GM21786 (cell line): Measurements from ENCODE around the gene SHROOM3.

Experiments
- ATAC-seq: cut with Tn5 transposase; IDR thresholded peaks from one replicate; pipeline ENCODE4 v1.9.1; 2021; ENCODE audit not compliant: unreplicated experiment

Gene SHROOM3

DNA sequence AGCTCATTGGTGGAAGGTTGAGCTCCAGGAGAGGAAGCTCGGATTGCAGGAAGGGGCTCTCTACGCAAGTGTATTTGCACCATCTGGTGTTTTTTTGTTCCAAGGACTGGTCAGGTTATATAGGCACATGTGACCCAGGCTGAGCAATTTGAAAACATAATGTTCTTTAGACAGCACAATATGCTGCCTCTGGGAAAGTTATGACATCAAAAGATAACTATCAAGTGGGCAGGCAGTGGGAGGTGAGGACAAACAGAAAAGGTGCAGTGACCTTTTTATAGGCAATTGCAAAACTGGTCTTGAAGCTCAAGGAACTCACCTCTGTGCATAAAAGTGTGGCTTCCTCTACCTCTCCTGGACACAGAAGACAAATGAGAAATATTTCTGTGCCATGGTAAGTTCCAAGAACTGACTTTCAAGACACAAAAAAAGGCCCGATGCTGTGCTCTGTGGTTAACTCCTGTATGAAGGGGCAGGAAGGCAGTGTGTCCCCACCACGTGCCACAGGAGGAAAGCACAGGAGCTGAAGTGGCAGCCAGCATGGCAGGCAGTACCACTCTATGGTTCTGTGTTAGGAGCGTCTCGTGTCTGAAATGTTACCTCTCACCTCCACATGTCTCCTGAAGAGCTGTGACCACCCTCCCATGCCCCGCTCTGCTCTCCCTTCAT lies 128.6 kb downstream of the SHROOM3 start:
- ATAC-seq: no peak

DNA sequence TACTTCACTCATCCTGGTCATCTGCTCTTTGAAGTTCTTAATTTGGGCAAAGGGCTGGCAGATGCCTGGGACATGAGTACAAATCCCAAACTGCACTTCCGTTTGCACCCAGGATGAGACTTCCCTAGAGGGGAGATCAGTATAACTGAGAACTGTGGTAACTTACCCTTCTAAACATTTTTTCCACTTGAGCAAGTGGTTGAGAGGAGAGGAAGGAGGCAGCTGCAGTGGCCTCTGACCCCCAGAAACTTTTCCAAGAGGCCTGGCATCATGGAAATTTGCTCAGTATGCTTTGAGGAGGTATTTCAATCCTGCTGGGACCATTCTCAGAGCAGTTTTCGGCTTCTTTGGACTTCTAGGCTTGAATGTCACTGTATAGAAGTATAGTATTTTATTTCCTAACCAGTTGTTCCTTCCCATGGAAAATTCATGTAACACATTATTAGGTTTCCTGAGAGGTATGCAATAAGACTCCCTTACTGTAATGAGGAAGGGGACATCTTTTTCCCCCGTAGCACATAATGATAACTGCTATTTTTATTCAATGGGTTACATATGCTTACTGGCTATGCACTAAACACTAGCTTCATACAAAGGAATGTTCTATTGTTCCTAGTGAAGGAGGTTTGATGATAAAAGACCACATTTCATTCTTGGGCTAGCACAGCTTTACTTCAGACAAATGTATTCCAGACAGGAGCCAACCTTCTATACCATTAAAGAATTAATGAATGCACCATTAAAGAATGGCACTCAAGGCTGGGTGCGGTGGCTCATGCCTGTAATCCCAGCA lies 129.3 kb downstream of the SHROOM3 start:
- no peak for ATAC-seq

DNA sequence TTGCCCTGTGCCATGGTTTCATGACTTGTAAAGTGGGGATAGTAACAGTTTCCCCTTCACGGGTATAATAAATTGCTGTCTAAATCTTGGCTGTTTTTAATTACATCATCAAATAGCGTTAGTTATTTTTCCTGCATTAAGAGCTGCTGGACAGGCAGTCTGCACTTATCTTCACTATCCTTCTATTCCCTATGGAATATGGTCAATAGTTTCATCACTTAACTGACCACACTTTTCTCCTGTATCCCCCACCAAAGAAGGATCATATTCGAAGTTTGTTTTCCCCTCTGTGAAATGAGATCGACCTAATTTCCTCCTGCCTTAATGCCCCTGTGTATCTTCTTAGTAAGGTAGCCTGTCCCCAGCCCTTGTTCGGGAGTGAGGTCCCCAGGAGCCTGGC lies 133.2 kb downstream of the SHROOM3 start:
- ATAC-seq: no peak

DNA sequence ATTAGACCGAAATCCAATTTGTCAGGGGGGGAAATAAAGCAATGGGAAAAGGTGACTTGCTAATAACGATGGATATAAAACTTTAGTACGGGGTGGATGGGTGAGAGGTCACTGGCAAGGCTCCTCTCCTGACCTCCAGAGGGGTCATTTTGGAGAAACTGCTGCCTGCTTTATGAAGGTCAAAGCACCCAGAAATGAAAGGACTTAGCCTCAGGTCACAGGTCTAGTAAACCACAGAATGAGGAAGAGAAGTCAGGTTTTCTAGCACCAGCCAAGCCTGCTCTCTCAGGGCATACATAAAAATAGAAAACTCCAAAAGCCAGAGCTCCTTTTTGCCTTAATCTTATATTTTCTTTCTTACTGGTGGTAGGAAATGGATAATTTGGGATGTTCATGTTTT lies 134.2 kb downstream of the SHROOM3 start:
- ATAC-seq: no peak

DNA sequence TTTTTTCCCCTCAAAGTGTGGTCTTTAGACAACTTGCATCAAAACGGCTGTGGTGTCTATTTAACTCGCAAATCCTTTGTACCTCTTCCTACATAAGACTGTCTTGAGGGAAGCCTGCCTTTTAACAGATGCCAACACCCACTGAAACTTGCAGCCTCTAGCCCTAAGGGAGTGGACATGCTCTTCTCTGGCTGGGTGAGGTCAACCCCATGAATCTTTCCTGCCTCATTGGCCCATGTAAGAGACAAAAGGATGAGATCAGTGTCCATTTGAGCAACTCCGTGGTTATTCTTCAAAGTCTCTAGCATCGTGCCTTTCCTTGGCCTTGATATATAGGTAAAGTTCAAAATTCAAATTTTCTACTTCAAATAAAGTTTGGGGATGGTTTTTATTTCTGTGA lies 134.7 kb downstream of the SHROOM3 start:
- no peak for ATAC-seq

DNA sequence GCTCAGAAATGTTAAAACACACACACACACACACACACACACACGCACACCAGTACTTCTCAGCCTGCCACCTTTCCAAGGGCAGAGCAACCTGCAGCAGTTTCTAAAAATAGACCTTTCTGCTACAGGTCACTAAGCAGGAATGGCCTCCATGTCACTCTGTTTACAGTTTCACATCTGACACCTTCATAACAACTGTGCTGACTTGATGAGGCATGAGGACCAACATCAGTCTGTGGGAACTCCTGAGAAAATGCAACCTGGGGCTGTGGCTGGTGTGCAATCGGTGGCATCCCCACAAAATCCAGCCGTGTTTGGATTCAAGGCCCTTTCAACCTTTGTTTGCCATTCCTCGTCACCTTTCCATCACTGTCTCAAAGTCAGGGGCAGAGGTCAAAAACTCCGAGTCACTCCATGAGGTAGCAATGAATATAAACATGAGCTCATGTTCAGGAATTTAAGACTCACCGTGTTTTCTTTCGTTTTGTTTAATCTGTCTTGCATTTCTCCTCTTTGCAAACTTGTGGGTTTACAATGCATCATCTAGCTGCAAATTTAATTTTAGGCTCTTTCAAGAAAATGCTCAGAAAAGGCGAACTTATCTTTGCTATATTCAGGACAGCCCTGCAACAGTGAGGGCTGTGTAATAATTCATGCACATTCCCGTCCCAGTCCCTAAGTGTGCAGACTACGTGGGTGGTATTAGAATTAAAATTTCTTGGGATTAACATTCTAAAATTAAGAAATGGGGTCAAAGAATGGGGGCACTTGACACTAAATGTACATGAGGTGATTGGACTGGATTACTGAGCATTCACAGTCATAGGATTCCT lies 135.3 kb downstream of the SHROOM3 start:
- ATAC-seq: no peak

DNA sequence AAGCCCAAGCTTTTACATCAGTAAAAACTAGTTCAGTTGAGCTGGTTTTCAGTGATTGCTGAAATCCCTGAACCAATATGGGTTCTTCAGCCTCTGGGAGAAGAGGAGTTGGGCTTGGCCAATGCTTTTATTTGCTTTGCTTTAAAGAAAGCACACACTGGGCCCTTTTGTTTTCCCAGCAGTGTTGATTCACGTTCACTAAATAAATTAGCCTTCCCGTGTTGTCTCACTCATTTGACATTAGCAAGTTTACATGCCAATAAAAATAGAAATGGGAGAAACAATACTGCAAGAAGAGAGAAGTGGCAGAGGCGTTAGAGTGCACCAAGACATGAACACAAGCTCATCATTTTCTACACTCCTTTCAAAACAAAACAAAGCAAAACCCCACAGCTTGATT lies 136.2 kb downstream of the SHROOM3 start:
- no peak for ATAC-seq

DNA sequence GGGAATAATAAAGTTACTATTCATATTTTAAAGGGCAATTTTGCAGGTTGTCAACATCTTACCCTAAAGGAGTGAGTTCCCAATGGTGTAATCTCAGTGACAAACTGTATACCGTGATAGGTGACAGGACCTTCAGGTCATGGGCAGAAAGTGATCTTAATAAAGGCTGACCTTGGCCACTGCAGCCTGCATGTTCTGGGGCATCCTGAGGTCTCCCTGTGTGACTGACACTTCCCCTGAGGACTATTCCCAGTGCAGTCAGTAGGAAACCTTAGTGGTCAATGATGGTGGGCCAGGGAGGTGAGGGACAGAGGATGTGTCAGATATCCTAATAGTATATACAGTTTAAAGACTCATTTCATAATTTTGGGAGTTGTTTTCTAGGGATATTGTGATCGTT lies 137.2 kb downstream of the SHROOM3 start:
- no peak for ATAC-seq

DNA sequence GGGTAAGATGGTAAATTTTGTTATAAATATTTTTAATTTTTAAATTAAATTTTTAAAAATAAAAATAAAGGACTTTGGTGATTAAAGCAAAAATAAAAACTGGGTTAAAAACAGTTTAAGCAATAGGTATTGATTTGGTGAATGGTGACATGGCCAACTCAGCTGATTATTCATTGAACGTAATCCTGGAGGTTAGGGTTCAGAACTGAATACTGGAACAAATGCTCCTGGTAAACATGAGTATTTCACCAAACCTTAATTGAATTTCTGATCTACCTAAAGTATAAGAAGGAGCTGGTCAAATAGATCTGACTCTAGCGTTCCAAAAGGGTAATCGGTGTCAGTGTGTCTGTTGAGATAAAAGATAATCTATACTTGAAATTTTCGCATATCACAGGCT lies 141.8 kb downstream of the SHROOM3 start:
- no peak for ATAC-seq

DNA sequence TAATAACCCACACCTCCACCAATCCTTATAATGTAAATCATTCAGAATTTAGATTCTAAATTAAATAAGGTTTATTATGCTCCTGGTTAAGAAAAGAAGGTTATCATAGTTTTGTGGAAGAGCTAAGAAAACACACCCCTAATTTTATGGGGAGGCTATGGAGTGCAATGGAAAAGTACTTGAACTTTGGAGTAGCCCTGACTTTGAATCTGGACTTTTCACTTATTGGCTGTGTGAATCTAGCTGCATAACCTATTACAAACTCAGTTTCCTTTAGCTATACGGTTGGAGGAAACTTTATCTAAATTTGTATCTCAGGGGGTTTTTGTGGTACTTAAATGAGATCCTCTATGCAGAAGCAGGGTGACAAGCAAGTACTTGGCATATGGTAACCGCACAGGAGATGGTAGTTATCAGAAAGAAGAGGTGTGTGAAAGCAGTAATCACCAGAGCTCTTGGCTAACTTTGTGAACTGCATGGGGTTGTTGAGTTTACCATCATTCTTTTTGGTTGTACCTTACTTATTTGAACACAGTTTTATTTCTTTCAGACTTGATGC lies 143.1 kb downstream of the SHROOM3 start:
- ATAC-seq: no peak

DNA sequence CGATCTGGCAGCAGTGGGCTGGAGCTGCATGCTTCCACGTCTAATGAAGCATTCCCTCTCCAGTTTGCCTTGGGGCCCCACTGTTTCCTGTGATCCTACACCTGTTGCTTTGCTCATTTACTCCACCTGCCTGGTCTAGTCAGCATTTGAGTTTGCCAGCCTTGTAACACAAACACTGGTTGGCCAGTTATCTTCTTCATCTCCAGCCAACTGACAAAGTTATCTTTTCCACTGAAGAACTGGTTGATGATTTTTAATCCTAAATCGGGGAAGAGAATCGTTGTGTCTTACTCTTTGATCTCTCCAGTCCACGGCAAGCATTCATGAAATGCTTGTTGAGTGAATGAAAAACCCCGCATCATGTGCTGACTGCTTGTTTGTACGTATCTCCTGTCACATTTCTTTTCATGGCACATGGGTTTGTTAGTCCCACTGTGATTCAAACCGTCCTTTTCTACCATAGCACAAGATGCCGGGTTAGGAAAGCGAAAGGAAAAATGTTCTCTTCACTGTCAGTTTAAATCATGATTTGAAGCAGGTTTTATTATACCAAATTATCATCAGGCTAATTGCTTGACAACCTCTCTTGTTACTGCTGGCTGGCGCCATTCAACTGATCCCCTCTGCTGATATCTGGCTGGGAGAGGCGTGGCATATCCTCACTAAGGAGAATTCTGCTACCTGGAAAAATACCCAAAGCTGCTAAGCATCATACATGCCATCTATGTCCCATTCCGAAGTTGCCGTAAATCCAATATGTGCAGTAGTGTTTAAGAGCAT lies 144.8 kb downstream of the SHROOM3 start:
- no peak for ATAC-seq

DNA sequence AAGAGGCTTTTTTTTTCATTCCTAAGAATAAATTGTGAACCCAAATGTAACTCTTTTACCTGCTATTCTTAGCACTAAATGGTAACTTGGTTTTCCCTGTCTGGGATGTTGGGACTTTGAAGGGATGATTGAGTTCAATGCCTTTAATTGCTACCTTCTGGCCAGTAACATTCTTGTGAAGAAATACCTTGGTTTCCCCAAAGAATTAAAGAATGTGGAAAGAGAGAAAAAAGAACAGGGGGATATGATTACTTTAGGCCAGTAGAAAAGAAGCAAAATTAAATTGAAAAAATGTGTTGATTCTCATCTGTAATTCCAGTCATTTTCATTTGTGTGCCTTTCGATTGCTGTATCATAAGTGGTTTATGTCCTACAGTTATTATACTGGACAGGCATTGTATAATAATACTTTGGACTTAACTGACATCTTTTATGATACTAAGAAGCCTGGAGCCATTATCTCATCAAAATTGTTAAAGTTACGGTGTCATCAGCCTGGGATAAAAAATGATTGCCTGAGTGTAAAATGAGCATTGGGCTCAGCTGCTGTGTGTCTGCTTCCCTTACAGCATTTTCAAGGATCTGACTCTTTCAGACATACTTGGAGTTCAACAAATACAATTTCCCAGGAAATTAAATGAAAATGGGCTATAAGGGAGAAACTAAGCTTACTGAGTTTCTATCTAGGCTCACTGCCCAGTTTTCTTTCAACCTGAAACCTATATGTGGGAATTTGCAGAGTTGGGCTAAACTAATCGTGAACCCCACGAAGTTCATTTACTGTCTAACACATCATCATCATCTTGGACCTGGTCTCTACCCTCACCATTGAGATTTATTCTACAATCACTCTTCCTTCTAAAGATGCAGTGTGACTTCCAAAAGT lies 146.3 kb downstream of the SHROOM3 start:
- no peak for ATAC-seq

DNA sequence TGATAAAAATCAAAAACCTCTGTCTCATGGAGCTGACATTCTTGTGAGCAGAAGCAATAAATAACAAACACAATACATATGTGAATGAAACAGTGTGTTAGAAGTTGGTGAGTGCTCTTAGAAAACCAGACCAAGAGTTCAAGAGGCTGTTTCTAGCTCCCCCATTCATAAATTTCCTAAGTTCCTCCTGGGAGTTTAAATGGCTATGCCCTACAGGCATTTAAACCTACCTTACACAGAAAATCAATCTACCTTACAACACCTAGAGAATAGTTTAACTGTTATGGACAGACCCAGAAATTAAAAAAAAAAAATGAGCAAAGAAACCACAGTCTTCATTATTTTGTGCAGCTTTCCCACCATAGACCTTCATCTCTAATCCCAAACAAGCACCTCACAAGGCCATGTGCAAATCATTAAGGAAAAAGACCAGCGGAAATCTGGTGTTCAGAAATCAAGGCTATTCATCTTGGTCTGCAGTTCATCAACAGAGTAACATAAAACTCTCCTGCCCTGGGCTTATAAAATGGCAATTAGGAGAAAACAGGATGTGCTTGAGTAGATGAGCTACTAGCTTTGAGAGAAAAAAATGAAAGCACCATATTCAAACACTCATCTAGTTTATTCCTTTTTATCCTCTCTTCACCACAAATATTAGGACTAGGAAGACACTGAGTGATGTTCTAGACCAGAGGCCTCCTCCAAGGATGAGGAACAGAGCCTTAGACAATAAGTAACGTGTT lies 147.2 kb downstream of the SHROOM3 start:
- no peak for ATAC-seq

DNA sequence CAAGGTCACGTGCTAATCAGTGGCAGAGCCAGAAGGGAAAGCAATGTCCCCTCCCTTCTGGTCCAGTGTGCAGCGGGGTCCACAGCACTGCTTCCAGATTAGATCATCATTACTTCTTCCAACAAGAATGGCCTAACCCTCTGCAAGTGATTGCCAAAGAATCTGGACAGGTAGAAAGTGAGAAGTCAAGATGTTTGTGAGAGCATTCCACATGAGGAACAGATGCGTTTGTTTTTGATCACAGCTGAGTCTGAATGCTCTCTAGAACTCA lies 147.7 kb downstream of the SHROOM3 start:
- no peak for ATAC-seq

DNA sequence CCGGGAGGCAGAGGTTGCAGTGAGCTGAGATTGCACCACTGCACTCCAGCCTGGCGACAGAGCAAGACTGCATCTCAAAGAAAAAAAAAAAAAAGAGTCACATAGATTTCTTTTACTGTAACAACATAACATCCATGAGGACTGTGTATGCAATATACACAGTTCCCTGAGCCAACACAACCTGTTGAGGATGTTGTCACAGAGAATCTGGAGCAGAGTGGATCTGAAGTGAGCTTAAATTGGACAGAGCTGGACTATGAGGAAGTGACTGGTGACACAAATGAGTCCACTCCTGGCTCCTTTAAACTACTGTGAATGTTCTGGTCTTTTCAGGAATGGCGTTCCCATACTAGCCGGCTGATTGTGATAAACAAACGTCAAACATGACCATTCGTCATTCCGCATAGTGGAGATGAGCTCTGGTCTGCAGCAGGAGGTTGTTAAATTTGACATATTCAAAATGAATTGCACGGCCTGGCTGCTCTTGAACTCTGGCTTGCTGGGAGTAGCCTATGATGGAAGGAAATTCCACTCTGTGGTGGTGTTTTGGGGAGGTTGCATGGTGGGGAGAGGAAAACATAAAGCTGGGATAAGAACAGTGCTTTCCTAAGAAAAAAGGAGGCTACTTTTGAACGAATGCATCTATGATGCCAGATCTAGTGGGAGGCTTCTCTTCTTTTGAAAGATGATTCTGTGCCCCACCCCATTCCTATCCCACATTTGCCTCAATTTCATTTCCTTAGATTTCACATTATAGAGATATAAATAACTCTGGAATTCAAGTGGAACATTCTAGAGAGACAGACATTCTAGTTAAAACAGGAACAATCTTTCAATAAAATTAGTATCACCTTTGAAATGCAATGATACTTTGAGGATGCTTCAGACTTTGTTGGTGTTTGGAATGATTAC lies 149.5 kb downstream of the SHROOM3 start:
- ATAC-seq: no peak

DNA sequence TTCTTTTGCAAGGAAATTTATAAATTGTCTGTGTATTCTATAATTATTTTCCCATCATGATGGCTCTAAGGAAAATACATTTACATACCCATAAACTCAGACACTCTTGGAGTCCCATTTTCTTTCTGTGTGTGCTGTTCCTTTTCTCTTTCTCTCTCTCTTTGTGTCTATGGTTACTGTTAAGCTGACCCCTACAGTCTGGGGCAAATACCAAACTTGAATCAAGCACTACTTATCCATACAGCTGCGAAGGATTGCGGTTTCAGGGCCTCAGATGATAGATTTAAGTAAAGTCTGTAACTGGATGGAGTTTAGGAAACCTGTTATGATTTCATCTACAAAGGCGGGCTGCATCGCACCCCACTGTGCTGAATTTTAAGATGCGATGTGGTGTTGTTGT lies 150.2 kb downstream of the SHROOM3 start:
- ATAC-seq: no peak

DNA sequence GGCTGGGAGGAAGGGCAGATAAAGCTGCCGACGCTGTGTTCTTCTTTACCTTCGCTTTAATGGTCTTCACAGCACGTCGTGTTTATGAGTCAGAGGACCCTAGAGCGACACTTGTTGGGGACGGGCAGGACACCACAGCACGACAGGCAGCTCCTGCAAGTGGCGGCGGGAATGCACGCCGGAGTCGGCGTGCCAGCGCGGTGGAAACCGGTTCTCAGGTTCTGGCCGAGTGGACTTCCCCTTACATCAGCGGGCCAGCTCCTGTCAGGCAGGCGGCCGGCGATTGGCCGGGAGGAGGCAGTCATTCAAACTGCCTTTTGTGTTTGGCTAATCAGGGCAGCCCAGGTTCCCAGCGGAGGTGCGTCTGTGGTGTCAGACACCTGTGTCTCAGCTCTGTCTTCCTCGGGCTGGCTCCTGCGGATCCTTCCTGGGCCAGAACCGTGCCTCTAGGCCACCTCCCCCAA lies 150.9 kb downstream of the SHROOM3 start:
- ATAC-seq: no peak

DNA sequence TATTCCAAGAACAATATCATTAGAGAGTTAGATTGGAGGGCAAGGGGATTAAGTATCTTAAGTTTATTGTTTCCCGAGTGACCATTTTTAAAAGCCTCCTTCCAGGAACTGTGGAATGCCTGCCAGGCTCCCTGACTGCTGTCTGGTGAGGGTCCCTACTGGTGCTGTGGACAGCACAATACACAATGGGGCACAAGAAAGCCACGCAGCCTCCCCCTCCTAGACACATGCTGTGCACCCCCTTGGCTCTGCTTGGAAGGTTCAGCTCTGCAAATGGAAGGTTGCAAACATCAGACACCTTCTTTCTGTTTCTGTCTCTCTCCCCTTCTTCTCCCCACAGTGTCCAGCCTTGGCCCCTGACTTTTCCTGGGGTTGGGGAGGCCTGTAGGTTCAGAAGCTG lies 153.2 kb downstream of the SHROOM3 start:
- ATAC-seq: no peak
